Nephron (organoid): ENCODE results near the gene AGAP5.
"Not testable (repeated sequence)": the region's sequence is repeated elsewhere in the genome, so short reads cannot be mapped to it uniquely, and the experiment has no call there.

Source experiments
- H3K27ac Mint-ChIP-seq, 3 experiments: 2 replicates each; pipeline ENCODE4 v1.8.0; 2020; ENCODE audit warnings: mixed read lengths in 3 of 3, mild to moderate bottlenecking in 2 of 3, moderate library complexity in 1 of 3
- H3K27me3 Mint-ChIP-seq: 2 replicates; pipeline ENCODE4 v1.8.0; 2021; ENCODE audit warnings: low read depth, mild to moderate bottlenecking, moderate library complexity, mixed read lengths
- H3K36me3 Mint-ChIP-seq: 2 replicates; pipeline ENCODE4 v1.8.0; 2020; ENCODE audit warnings: low read depth, mixed read lengths
- H3K4me1 Mint-ChIP-seq: 2 replicates; pipeline ENCODE4 v1.8.0; 2020; ENCODE audit warnings: mixed read lengths
- H3K4me3 Mint-ChIP-seq, 3 experiments: 2 replicates each; pipeline ENCODE4 v1.8.0; 2020; ENCODE audit warnings: mild to moderate bottlenecking in 3 of 3, mixed read lengths in 3 of 3, moderate library complexity in 2 of 3
- H3K9me3 Mint-ChIP-seq: 2 replicates; pipeline ENCODE4 v1.8.0; 2020; ENCODE audit warnings: mixed read lengths

The AGAP5 gene

GRCh38 chr10:73708122-73708521, 10.2 kb upstream of the AGAP5 start:
- H3K9me3 Mint-ChIP-seq, H3K27ac Mint-ChIP-seq, H3K4me1 Mint-ChIP-seq, H3K4me3 Mint-ChIP-seq, H3K27me3 Mint-ChIP-seq: not testable (repeated sequence)
- peaks cover 13% of the 10 kb centered on the region for H3K36me3 Mint-ChIP-seq

DNA sequence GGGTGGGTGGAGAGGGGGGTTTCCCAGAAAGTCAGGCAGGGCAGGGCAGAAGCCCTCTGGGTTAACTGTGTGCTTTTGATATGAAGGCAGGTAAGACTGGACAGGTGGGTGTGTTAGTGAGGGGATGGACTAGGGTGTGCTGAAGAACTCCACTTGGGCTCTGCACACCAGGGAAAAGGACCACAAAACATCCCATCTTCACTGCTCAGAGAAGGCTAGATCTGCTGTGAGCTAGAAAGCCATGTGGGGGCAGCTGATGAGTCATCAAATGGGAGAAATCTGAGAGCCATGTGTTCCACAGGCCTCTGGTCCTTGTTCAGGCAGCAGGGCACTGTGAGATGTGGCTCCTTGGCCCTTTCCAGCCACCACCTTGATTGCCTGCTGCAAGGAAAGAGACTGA, 9.7 kb upstream of the AGAP5 start:
- peaks cover 13% of the 10 kb centered on the region for H3K36me3 Mint-ChIP-seq
- H3K27ac Mint-ChIP-seq, H3K27me3 Mint-ChIP-seq, H3K4me3 Mint-ChIP-seq, H3K4me1 Mint-ChIP-seq, H3K9me3 Mint-ChIP-seq: not testable (repeated sequence)

DNA sequence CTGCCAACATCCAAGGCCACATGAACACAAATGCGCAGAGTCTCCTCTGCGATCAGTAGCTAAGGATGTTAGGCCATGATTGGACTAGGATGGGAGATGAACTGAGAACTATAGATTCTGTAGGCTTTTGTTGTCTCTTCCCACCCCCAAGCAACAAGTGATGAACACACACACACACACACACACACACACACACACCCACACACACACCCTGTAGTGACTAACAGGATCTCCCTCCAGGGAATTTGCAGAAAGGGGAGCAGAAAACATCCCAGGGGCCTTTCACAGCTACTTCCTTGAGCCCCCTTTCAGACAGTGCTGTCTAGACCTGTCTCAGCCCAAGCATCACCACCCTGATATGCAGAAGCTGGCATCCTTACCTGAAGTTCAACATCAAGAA, 8.6 kb upstream of the AGAP5 start:
- not testable (repeated sequence) for H3K27me3 Mint-ChIP-seq, H3K9me3 Mint-ChIP-seq, H3K4me3 Mint-ChIP-seq, H3K4me1 Mint-ChIP-seq
- Mint-ChIP-seq H3K36me3 (peaks cover 11% of the 10 kb centered on the region), H3K27ac (peak overlapping the region in 1 of 3 experiments; percentile 47)

DNA sequence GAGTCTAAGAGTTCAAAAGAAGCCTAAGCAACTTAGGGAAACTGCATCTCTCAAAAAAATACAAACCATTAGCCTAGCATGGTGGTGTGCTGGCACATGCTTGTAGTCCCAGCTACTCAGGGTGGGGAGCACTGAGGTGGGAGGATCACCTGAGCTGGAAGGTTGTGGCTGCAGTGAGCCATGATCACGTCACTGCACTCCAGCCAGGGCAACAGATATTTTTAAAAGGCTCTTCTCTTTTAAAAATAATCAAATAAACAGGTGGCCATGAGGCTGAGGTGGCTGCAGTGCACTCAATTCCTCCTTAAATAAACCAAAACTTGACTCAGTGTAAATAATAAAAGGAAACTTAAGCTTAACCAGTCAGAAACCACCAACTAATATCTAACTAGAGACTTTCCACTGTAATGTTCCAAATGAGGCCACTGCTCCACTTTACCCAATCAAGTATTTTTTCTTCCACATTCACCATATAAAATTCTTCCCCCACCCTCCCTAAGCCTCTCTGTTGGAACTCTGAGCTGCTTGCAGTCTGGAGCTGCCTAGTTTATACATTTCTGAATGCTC, 7.7 kb upstream of the AGAP5 start:
- peaks cover 15% of the 10 kb centered on the region for H3K36me3 Mint-ChIP-seq
- not testable (repeated sequence) for H3K9me3 Mint-ChIP-seq, H3K4me3 Mint-ChIP-seq, H3K27ac Mint-ChIP-seq, H3K27me3 Mint-ChIP-seq, H3K4me1 Mint-ChIP-seq

DNA sequence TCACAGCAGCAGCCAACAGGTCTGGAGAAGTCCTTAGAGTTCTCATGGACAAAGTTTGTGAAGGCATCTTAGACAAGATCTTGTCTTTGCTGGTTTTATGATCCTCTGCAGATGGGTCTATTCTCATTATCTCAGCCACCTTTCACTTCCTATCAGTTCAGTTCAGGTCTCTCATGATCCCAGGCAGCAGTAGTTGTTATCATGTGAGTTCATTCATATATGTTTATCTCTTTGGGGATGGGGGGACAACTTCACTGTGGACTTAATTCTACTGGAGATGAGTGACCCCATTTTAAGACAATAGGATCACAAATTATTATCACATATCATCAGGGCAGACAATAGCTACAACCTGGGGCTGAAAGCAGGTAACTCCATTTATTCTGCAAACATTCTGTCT, 6.0 kb upstream of the AGAP5 start:
- not testable (repeated sequence) for H3K9me3 Mint-ChIP-seq, H3K4me3 Mint-ChIP-seq, H3K4me1 Mint-ChIP-seq, H3K27me3 Mint-ChIP-seq, H3K27ac Mint-ChIP-seq
- H3K36me3 Mint-ChIP-seq: peaks cover 15% of the 10 kb centered on the region

GRCh38 chr10:73698819-73699218, 910 bp upstream of the AGAP5 start:
- not testable (repeated sequence) for H3K4me3 Mint-ChIP-seq, H3K27me3 Mint-ChIP-seq, H3K27ac Mint-ChIP-seq, H3K4me1 Mint-ChIP-seq, H3K9me3 Mint-ChIP-seq
- peaks cover 10% of the 10 kb centered on the region for H3K36me3 Mint-ChIP-seq

- not testable (repeated sequence) for H3K4me1 Mint-ChIP-seq, H3K27ac Mint-ChIP-seq, H3K9me3 Mint-ChIP-seq, H3K27me3 Mint-ChIP-seq, H3K36me3 Mint-ChIP-seq, H3K4me3 Mint-ChIP-seq
Observed at GRCh38 chr10:73695302-73695701, 2.6 kb downstream of the AGAP5 start.

GRCh38 chr10:73690755-73691154, 7.2 kb downstream of the AGAP5 start:
- not testable (repeated sequence) for H3K27me3 Mint-ChIP-seq, H3K9me3 Mint-ChIP-seq, H3K4me3 Mint-ChIP-seq, H3K4me1 Mint-ChIP-seq
- H3K36me3 Mint-ChIP-seq: peaks cover 21% of the 10 kb centered on the region
- H3K27ac Mint-ChIP-seq: peak overlapping the region in 2 of 3 experiments; percentile 17 to 24

DNA sequence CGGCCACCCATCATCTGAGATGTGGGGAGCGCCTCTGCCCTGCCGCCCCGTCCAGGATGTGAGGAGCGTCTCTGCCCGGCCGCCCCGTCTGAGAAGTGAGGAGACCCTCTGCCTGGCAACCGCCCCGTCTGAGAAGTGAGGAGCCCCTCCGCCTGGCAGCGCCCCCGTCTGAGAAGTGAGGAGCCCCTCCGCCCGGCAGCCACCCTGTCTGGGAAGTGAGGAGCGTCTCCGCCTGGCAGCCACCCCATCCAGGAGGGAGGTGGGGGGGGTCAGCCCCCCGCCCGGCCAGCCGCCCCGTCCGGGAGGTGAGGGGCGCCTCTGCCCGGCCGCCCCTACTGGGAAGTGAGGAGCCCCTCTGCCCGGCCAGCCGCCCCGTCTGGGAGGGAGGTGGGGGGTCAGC, 8.3 kb downstream of the AGAP5 start:
- peaks cover 21% of the 10 kb centered on the region for H3K36me3 Mint-ChIP-seq
- not testable (repeated sequence) for H3K9me3 Mint-ChIP-seq, H3K4me1 Mint-ChIP-seq, H3K4me3 Mint-ChIP-seq, H3K27me3 Mint-ChIP-seq, H3K27ac Mint-ChIP-seq

DNA sequence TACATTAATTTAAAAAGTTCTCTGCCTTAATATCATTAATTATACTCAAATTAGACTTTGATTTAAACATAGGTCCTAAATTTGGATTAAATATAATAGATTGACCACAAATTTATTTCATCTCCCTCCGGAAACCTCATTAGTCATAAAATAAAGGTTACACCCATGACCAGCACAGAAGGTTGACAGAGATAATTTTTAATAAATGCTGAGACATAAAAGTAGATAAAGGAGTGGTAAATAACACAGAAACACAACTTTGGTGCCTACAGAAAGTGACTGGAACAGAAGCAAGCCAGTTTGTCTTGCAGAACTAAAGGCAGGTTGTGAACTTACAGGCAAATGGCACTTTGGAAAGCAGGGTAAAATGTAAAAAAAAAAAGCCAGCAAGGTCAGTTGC, 10.3 kb downstream of the AGAP5 start:
- H3K27me3 Mint-ChIP-seq, H3K4me1 Mint-ChIP-seq: not testable (repeated sequence)
- H3K36me3 Mint-ChIP-seq: peaks cover 21% of the 10 kb centered on the region

GRCh38 chr10:73674546-73674945, 23.4 kb downstream of the AGAP5 start:
- H3K4me3 Mint-ChIP-seq, H3K36me3 Mint-ChIP-seq, H3K9me3 Mint-ChIP-seq, H3K4me1 Mint-ChIP-seq, H3K27ac Mint-ChIP-seq, H3K27me3 Mint-ChIP-seq: not testable (repeated sequence)

More for the DNA sequence above, 10.3 kb downstream of the AGAP5 start:
- H3K27ac Mint-ChIP-seq, H3K4me3 Mint-ChIP-seq, H3K9me3 Mint-ChIP-seq: not testable (repeated sequence)

DNA sequence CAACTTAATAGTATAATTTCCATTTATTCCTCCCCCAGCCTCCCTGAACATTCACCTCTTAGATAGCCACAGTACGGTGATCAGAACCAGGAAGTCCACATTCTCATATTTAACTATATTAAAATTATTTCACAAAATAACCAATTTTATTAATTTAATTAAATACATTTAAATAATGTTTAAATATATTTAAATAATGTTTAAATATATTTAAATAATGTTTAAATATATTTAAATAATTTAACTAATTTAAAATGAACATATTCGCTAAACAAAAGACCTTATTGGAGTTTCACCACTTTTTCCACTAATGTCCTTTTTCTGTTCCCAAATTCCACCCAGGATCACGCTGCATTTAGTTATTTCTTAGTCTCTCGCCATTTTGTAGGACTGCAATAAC, 29.5 kb downstream of the AGAP5 start:
- not testable (repeated sequence) for H3K27me3 Mint-ChIP-seq, H3K9me3 Mint-ChIP-seq, H3K36me3 Mint-ChIP-seq, H3K4me3 Mint-ChIP-seq, H3K27ac Mint-ChIP-seq
- peaks cover 10% of the 10 kb centered on the region for H3K4me1 Mint-ChIP-seq

GRCh38 chr10:73666153-73666809, 31.6 kb downstream of the AGAP5 start:
- H3K27me3 Mint-ChIP-seq, H3K4me3 Mint-ChIP-seq, H3K36me3 Mint-ChIP-seq, H3K9me3 Mint-ChIP-seq, H3K27ac Mint-ChIP-seq: not testable (repeated sequence)
- peaks cover 17% of the 10 kb centered on the region for H3K4me1 Mint-ChIP-seq

GRCh38 chr10:73665581-73665980, 32.3 kb downstream of the AGAP5 start:
- not testable (repeated sequence) for H3K9me3 Mint-ChIP-seq, H3K27me3 Mint-ChIP-seq, H3K27ac Mint-ChIP-seq, H3K4me3 Mint-ChIP-seq, H3K36me3 Mint-ChIP-seq
- peaks cover 17% of the 10 kb centered on the region for H3K4me1 Mint-ChIP-seq

GRCh38 chr10:73664156-73665040, 33.5 kb downstream of the AGAP5 start:
- not testable (repeated sequence) for H3K36me3 Mint-ChIP-seq, H3K27ac Mint-ChIP-seq, H3K27me3 Mint-ChIP-seq, H3K4me3 Mint-ChIP-seq, H3K9me3 Mint-ChIP-seq
- peaks cover 17% of the 10 kb centered on the region for H3K4me1 Mint-ChIP-seq
